Tibial nerve (tissue), 4 donors: ENCODE data around the gene SIGLEC12. TPM values are rescaled to one million over a fixed set of nuclear protein-coding genes. Genes with fewer than 3 reads are reported as not detected.

ENCODE experiments used
- DNase-seq, 2 donors: peaks; one replicate each; pipeline ENCODE4 v3.0.0-alpha.2; 2019; ENCODE audit warnings: low spot score in 2 of 2
- H3K27ac ChIP-seq, 4 donors: fragments of 200-600 bp; sonication (generic) in 3 of 4; one replicate each; pipeline ENCODE4 v1.5.1; 2017 to 2019; ENCODE audit warnings: mild to moderate bottlenecking in 1 of 4
- H3K27me3 ChIP-seq, 2 donors: fragments of 200-600 bp; sonication (generic) in 1 of 2; one replicate each; pipeline versions ENCODE4 v1.5.1 to v1.6.0; 2017 to 2019
- H3K36me3 ChIP-seq, 3 donors: fragments of 200-600 bp; sonication (generic); one replicate each; pipeline ENCODE4 v1.5.1; 2018 to 2019
- H3K4me1 ChIP-seq, 4 donors: fragments of 200-600 bp; sonication (generic) in 3 of 4; one replicate each; pipeline ENCODE4 v1.5.1; 2017 to 2019
- H3K4me3 ChIP-seq, 4 donors: fragments of 200-600 bp; sonication (generic) in 3 of 4; one replicate each; pipeline ENCODE4 v1.5.1; 2017 to 2019; ENCODE audit warnings: mild to moderate bottlenecking in 1 of 4, moderate library complexity in 1 of 4
- H3K9me3 ChIP-seq, 4 donors: fragments of 200-600 bp; sonication (generic) in 3 of 4; one replicate each; pipeline ENCODE4 v1.5.1; 2017 to 2019
- EP300 ChIP-seq, 2 donors: sonication (generic); formaldehyde crosslinking; IDR thresholded peaks; one replicate each; pipeline ENCODE4 v1.6.1; 2017; ENCODE audit warnings: antibody characterized with exemption in 2 of 2, mild to moderate bottlenecking in 1 of 2
- POLR2A ChIP-seq, 2 donors: fragments of 450-650 bp; IDR thresholded peaks; one replicate each; pipeline ENCODE4 v1.6.1; 2017; ENCODE audit warnings: antibody characterized with exemption in 2 of 2, mild to moderate bottlenecking in 2 of 2, moderate library complexity in 2 of 2
- WGBS, 2 donors: methylation state at CpG; one replicate each; pipeline ENCODE4 v1.1.5; 2018; 5-methylcytosine and 5-hydroxymethylcytosine counted together
- total RNA-seq, 4 donors: library from RNA; depleted of rRNA; stranded (reverse); fragments of >200 nt; gene quantifications; one replicate each; pipeline ENCODE4 v1.1.0, GENCODE V29; 2016
- TF ChIP-seq, protein P1 (sequence below), 5 experiments: fragments of 200-600 bp in 3 of 5; fragments of 450-650 bp in 2 of 5; sonication (generic) in 3 of 5; IDR thresholded peaks; one replicate each; pipeline ENCODE4 v1.5.1; 2016 to 2019; ENCODE audit warnings: antibody characterized with exemption in 5 of 5, mild to moderate bottlenecking in 3 of 5, moderate library complexity in 2 of 5

Gene SIGLEC12
- total RNA-seq = under 1 TPM in 1 of 4 donors, not detected in 3; 0.66 TPM

DNA sequence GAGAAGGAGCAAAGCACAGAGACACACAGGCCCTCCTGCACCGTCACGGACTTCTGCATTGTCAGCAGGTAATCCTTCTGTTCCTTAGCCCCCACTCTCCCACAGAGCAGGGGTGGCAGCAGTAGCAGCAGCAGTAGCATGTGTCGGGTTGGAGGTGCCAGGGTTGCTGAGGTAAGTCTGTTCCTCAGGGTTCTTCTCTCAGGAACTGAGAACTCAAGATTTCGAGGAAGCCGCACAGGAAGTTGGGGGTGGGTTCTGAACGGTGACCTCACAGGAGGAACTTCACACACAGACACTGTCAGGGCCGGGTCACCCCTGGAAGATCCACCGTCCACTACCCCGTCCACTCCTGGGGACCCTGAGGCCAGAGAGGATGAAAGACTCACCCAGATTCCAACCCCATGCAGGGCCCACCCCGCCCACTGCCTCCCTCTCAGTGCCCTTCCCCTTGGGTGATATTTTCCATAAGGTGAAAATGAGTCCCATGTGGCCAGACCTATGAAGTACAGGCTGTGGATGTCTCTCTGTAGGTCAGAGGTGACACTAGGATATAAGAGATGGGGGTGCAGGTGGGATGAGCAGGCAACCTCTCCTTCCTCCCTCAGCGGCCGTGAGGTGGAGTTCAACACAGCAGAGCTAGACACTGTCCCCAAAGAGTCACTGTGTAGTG, at the start of gene SIGLEC12:
TSS of gene SIGLEC12 (minus strand) at position 207 of the 670 bp plus-strand sequence. CDS start at position 140, 67 bp downstream.
- peak in 1 of 2 donors; percentile 10 for DNase-seq
- Histone ChIP-seq H3K9me3 (peaks cover 0 to 14% (median 0%) of the 10 kb centered on the region in 4 donors), H3K36me3 (no peaks in the 10 kb centered on the region), H3K4me1 (no peaks in the 10 kb centered on the region), H3K27ac (no peak within 1 kb of the TSS), H3K4me3 (no peak within 1 kb of the TSS), H3K27me3 (no peaks in the 10 kb centered on the region)
- TF ChIP-seq, protein P1, sequence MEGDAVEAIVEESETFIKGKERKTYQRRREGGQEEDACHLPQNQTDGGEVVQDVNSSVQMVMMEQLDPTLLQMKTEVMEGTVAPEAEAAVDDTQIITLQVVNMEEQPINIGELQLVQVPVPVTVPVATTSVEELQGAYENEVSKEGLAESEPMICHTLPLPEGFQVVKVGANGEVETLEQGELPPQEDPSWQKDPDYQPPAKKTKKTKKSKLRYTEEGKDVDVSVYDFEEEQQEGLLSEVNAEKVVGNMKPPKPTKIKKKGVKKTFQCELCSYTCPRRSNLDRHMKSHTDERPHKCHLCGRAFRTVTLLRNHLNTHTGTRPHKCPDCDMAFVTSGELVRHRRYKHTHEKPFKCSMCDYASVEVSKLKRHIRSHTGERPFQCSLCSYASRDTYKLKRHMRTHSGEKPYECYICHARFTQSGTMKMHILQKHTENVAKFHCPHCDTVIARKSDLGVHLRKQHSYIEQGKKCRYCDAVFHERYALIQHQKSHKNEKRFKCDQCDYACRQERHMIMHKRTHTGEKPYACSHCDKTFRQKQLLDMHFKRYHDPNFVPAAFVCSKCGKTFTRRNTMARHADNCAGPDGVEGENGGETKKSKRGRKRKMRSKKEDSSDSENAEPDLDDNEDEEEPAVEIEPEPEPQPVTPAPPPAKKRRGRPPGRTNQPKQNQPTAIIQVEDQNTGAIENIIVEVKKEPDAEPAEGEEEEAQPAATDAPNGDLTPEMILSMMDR (IDR thresholded peaks at IDR 0.05) = no peak
- TF ChIP-seq EP300 (IDR thresholded peaks at IDR 0.05) (no peak), POLR2A (IDR thresholded peaks at IDR 0.05) (no peak)
- 50 to 58% methylated on average over 10 to 11 of the region's 12 CpGs for WGBS, 2 donors

DNA sequence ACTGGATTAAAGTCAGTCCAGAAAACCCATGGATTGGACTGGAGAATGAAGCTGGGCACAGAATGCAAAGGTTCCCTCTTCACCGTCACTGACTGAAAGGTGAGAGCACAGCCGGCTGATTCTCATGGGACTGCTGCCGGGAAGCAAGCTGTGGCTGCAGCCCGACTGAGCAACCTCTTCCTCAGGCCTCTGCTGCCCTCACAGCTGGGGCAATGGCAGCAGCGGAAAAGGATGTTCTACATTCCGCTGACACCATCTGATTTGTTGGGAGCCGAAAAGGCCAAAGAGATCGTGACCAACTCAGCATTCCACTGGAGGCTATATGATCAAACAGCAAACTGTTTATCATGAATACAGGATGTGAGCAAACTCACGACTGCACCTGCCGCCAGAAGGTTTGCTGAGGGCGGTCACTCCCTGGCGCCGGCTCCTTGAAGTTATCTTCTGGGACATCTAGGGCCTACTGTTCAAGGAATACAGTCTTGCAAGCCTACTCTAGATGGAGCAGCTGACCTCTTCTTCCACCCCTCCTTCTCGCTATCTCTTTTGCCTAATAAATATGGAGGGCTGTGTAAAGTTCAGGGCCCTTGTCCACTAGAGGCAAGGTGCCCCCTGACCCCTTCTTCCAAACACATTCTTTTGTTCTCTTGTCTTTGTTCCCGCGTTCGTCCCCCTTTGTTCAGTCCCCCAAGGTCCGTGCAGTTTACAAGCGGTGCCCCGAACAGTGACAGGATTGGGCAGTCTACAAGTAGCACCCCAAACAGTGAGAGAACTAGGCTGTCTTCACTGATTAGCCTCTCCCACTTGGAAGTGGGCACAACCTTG, 49.5 kb upstream of the SIGLEC12 start:
- Histone ChIP-seq H3K36me3 (no peaks in the 10 kb centered on the region), H3K27me3 (no peaks in the 10 kb centered on the region), H3K9me3 (no peaks in the 10 kb centered on the region), H3K27ac (no peak overlapping the region), H3K4me1 (no peaks in the 10 kb centered on the region), H3K4me3 (peak overlapping the region in 1 of 4 donors; percentile 17)
- no peak for DNase-seq
- no peak for TF ChIP-seq EP300 (IDR thresholded peaks at IDR 0.05)
- TF ChIP-seq, protein P1 (IDR thresholded peaks at IDR 0.05) = no peak
- TF ChIP-seq POLR2A (IDR thresholded peaks at IDR 0.05) = no peak
- WGBS, 2 donors = 79 to 81% methylated on average over 20 of the region's 20 CpGs

DNA sequence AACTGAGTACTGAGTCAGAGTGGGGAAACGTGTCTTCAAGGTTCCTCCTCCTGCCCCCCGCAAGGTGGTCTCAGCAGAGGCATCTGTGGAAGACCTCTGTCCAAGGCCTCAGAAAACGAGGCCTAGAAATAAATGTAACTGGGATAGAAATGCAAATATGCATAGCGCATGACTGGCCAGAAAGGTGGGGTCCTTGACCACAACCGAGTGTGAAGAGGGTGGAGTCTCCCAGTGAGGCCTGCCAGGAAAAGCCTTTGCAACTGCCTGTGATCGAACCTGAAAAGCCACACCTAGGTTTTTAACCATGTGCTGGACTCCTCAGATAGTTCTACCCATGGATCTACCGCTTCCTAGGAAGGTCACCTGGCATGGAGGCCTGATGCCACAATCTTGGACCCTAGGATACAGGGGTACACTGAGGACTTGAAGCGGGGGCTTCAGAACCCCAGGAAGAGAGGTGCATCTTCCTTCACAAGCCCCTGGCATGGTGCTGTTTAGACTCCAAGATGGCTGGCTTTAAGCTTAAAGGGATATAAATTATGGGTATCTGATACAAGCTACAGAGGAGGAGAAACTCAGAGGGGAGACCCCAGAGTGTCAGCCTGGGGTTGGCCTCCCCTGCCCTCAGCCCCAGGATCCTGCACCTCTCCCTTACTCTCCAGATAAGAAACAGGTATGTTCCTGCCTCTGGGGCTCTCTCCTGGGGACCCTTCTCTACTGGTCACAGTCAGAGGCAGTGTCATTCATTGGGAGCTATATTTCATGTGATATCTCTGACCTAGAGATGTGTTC, 48.1 kb upstream of the SIGLEC12 start:
- TF ChIP-seq, protein P1 (IDR thresholded peaks at IDR 0.05) = no peak
- no peak for TF ChIP-seq POLR2A (IDR thresholded peaks at IDR 0.05)
- no peak for TF ChIP-seq EP300 (IDR thresholded peaks at IDR 0.05)
- Histone ChIP-seq H3K4me3 (peak overlapping the region in 1 of 4 donors; percentile 17), H3K27me3 (no peaks in the 10 kb centered on the region), H3K4me1 (no peaks in the 10 kb centered on the region), H3K36me3 (no peaks in the 10 kb centered on the region), H3K27ac (no peak overlapping the region), H3K9me3 (no peaks in the 10 kb centered on the region)
- 58 to 61% methylated on average over 8 of the region's 8 CpGs for WGBS, 2 donors
- DNase-seq = no peak

DNA sequence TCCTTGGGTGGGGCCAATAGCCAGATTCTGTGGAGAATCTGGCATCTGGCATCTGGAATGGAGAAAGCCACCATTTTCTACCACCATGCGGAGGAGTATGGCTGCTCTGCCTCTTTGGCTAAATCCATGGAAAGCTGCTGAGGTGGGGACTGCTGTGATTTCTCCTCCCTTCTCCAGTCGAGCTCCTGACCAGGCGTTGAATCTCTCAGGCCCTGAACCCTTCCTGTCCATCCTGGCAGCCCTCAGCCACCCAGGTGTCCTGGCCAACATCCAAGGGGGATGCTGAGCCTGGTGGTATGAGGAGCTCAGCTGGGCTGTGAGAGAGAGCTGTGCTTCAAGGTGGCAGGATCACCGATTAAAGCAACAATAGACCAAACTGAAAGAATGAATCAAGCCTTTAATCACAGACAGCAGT, 47.3 kb upstream of the SIGLEC12 start:
- Histone ChIP-seq H3K4me1 (no peaks in the 10 kb centered on the region), H3K27me3 (no peaks in the 10 kb centered on the region), H3K36me3 (no peaks in the 10 kb centered on the region), H3K27ac (no peak overlapping the region), H3K9me3 (no peaks in the 10 kb centered on the region), H3K4me3 (no peak overlapping the region)
- no peak for DNase-seq
- 73 to 88% methylated on average over 2 to 4 of the region's 4 CpGs for WGBS, 2 donors
- no peak for TF ChIP-seq EP300 (IDR thresholded peaks at IDR 0.05)
- TF ChIP-seq POLR2A (IDR thresholded peaks at IDR 0.05) = no peak
- TF ChIP-seq, protein P1 (IDR thresholded peaks at IDR 0.05) = no peak
